ENCODE results near the gene SLC9A7.
"Not testable (repeated sequence)": the region's sequence is repeated elsewhere in the genome, so short reads cannot be mapped to it uniquely, and the experiment has no call there.

SLC9A7 gene

GRCh38 chrX:46737462-46737861, 21.5 kb downstream of the SLC9A7 start:
- no peaks in the 10 kb centered on the region for H3K27me3 ChIP-seq (ENCODE audit: insufficient read depth, low read length)
- no peaks in the 10 kb centered on the region for H3K4me1 ChIP-seq (ENCODE audit: insufficient read depth, low read length)
- no peak overlapping the region for H3K4me3 ChIP-seq (ENCODE audit: low read length)
- no peaks in the 10 kb centered on the region for H3K36me3 ChIP-seq (ENCODE audit: insufficient read depth, low read length)
- no peak overlapping the region for H2AFZ ChIP-seq (ENCODE audit: low read depth, low read length)
- H3K9me3 ChIP-seq (ENCODE audit: low read length), result peaks cover 2% of the 10 kb centered on the region

- Histone ChIP-seq H3K36me3 (ENCODE audit: insufficient read depth, low read length) (no peaks in the 10 kb centered on the region), H3K4me1 (ENCODE audit: insufficient read depth, low read length) (no peaks in the 10 kb centered on the region), H2AFZ (ENCODE audit: low read depth, low read length) (no peak overlapping the region), H3K27me3 (ENCODE audit: insufficient read depth, low read length) (no peaks in the 10 kb centered on the region), H3K4me3 (ENCODE audit: low read length) (no peak overlapping the region), H3K9me3 (ENCODE audit: low read length) (peaks cover 2% of the 10 kb centered on the region)
Measured at GRCh38 chrX:46737041-46737440, 21.9 kb downstream of the SLC9A7 start.

GRCh38 chrX:46735622-46736021, 23.3 kb downstream of the SLC9A7 start:
- no peaks in the 10 kb centered on the region for H3K36me3 ChIP-seq (ENCODE audit: insufficient read depth, low read length)
- H3K9me3 ChIP-seq (ENCODE audit: low read length), result peaks cover 1% of the 10 kb centered on the region

GRCh38 chrX:46733226-46733625, 25.7 kb downstream of the SLC9A7 start:
- H3K9me3 ChIP-seq (ENCODE audit: low read length), result no peaks in the 10 kb centered on the region
- no peak overlapping the region for H3K4me3 ChIP-seq (ENCODE audit: low read length)
- no peaks in the 10 kb centered on the region for H3K27me3 ChIP-seq (ENCODE audit: insufficient read depth, low read length)
- no peak overlapping the region for H2AFZ ChIP-seq (ENCODE audit: low read depth, low read length)
- no peaks in the 10 kb centered on the region for H3K4me1 ChIP-seq (ENCODE audit: insufficient read depth, low read length)
- no peaks in the 10 kb centered on the region for H3K36me3 ChIP-seq (ENCODE audit: insufficient read depth, low read length)

More at GRCh38 chrX:46735622-46736021, 23.3 kb downstream of the SLC9A7 start:
- Histone ChIP-seq H3K4me1 (ENCODE audit: insufficient read depth, low read length) (no peaks in the 10 kb centered on the region), H3K4me3 (ENCODE audit: low read length) (no peak overlapping the region), H3K27me3 (ENCODE audit: insufficient read depth, low read length) (no peaks in the 10 kb centered on the region), H2AFZ (ENCODE audit: low read depth, low read length) (no peak overlapping the region)

GRCh38 chrX:46730765-46731164, 28.2 kb downstream of the SLC9A7 start:
- Histone ChIP-seq H3K36me3 (ENCODE audit: insufficient read depth, low read length) (no peaks in the 10 kb centered on the region), H3K4me1 (ENCODE audit: insufficient read depth, low read length) (no peaks in the 10 kb centered on the region), H3K4me3 (ENCODE audit: low read length) (no peak overlapping the region), H3K9me3 (ENCODE audit: low read length) (no peaks in the 10 kb centered on the region), H3K27me3 (ENCODE audit: insufficient read depth, low read length) (no peaks in the 10 kb centered on the region), H2AFZ (ENCODE audit: low read depth, low read length) (no peak overlapping the region)

GRCh38 chrX:46727441-46727840, 31.5 kb downstream of the SLC9A7 start:
- no peaks in the 10 kb centered on the region for H3K9me3 ChIP-seq (ENCODE audit: low read length)

GRCh38 chrX:46723569-46723927, 35.4 kb downstream of the SLC9A7 start:
- not testable (repeated sequence) for H3K36me3 ChIP-seq (ENCODE audit: insufficient read depth, low read length); H3K9me3 ChIP-seq (ENCODE audit: low read length); H3K4me1 ChIP-seq (ENCODE audit: insufficient read depth, low read length); H2AFZ ChIP-seq (ENCODE audit: low read depth, low read length); H3K4me3 ChIP-seq (ENCODE audit: low read length); H3K27me3 ChIP-seq (ENCODE audit: insufficient read depth, low read length)

More at GRCh38 chrX:46727441-46727840, 31.5 kb downstream of the SLC9A7 start:
- no peak overlapping the region for H3K4me3 ChIP-seq (ENCODE audit: low read length)
- no peaks in the 10 kb centered on the region for H3K4me1 ChIP-seq (ENCODE audit: insufficient read depth, low read length)
- H3K27me3 ChIP-seq (ENCODE audit: insufficient read depth, low read length), result no peaks in the 10 kb centered on the region
- no peak overlapping the region for H2AFZ ChIP-seq (ENCODE audit: low read depth, low read length)
- no peaks in the 10 kb centered on the region for H3K36me3 ChIP-seq (ENCODE audit: insufficient read depth, low read length)

GRCh38 chrX:46722742-46723568, 36.0 kb downstream of the SLC9A7 start:
- Histone ChIP-seq H3K36me3 (ENCODE audit: insufficient read depth, low read length) (no peaks in the 10 kb centered on the region), H2AFZ (ENCODE audit: low read depth, low read length) (no peak overlapping the region)

GRCh38 chrX:46716796-46717195, 42.1 kb downstream of the SLC9A7 start:
- Histone ChIP-seq H3K36me3 (ENCODE audit: insufficient read depth, low read length) (no peaks in the 10 kb centered on the region), H2AFZ (ENCODE audit: low read depth, low read length) (no peak overlapping the region), H3K4me3 (ENCODE audit: low read length) (no peak overlapping the region), H3K27me3 (ENCODE audit: insufficient read depth, low read length) (peaks cover 6% of the 10 kb centered on the region), H3K4me1 (ENCODE audit: insufficient read depth, low read length) (no peaks in the 10 kb centered on the region), H3K9me3 (ENCODE audit: low read length) (no peaks in the 10 kb centered on the region)

More at GRCh38 chrX:46722742-46723568, 36.0 kb downstream of the SLC9A7 start:
- no peaks in the 10 kb centered on the region for H3K9me3 ChIP-seq (ENCODE audit: low read length)
- peaks cover 2% of the 10 kb centered on the region for H3K27me3 ChIP-seq (ENCODE audit: insufficient read depth, low read length)
- no peaks in the 10 kb centered on the region for H3K4me1 ChIP-seq (ENCODE audit: insufficient read depth, low read length)
- H3K4me3 ChIP-seq (ENCODE audit: low read length), result no peak overlapping the region

GRCh38 chrX:46715997-46716396, 42.9 kb downstream of the SLC9A7 start:
- H3K9me3 ChIP-seq (ENCODE audit: low read length), result no peaks in the 10 kb centered on the region
- H3K4me3 ChIP-seq (ENCODE audit: low read length), result no peak overlapping the region
- no peaks in the 10 kb centered on the region for H3K36me3 ChIP-seq (ENCODE audit: insufficient read depth, low read length)
- H3K27me3 ChIP-seq (ENCODE audit: insufficient read depth, low read length), result peaks cover 6% of the 10 kb centered on the region
- H2AFZ ChIP-seq (ENCODE audit: low read depth, low read length), result no peak overlapping the region
- no peaks in the 10 kb centered on the region for H3K4me1 ChIP-seq (ENCODE audit: insufficient read depth, low read length)

GRCh38 chrX:46715530-46715929, 43.4 kb downstream of the SLC9A7 start:
- no peaks in the 10 kb centered on the region for H3K4me1 ChIP-seq (ENCODE audit: insufficient read depth, low read length)
- no peaks in the 10 kb centered on the region for H3K36me3 ChIP-seq (ENCODE audit: insufficient read depth, low read length)
- no peak overlapping the region for H3K4me3 ChIP-seq (ENCODE audit: low read length)
- H3K27me3 ChIP-seq (ENCODE audit: insufficient read depth, low read length), result peaks cover 6% of the 10 kb centered on the region
- H2AFZ ChIP-seq (ENCODE audit: low read depth, low read length), result no peak overlapping the region
- no peaks in the 10 kb centered on the region for H3K9me3 ChIP-seq (ENCODE audit: low read length)

- H3K36me3 ChIP-seq (ENCODE audit: insufficient read depth, low read length), result no peaks in the 10 kb centered on the region
- no peak overlapping the region for H2AFZ ChIP-seq (ENCODE audit: low read depth, low read length)
- no peaks in the 10 kb centered on the region for H3K9me3 ChIP-seq (ENCODE audit: low read length)
- no peaks in the 10 kb centered on the region for H3K4me1 ChIP-seq (ENCODE audit: insufficient read depth, low read length)
- H3K4me3 ChIP-seq (ENCODE audit: low read length), result no peak overlapping the region
- peaks cover 4% of the 10 kb centered on the region for H3K27me3 ChIP-seq (ENCODE audit: insufficient read depth, low read length)
Measured at GRCh38 chrX:46713672-46714490, 45.0 kb downstream of the SLC9A7 start.

GRCh38 chrX:46712764-46713163, 46.2 kb downstream of the SLC9A7 start:
- no peak overlapping the region for H2AFZ ChIP-seq (ENCODE audit: low read depth, low read length)
- no peaks in the 10 kb centered on the region for H3K36me3 ChIP-seq (ENCODE audit: insufficient read depth, low read length)
- no peaks in the 10 kb centered on the region for H3K4me1 ChIP-seq (ENCODE audit: insufficient read depth, low read length)
- H3K9me3 ChIP-seq (ENCODE audit: low read length), result no peaks in the 10 kb centered on the region
- no peak overlapping the region for H3K4me3 ChIP-seq (ENCODE audit: low read length)
- peaks cover 4% of the 10 kb centered on the region for H3K27me3 ChIP-seq (ENCODE audit: insufficient read depth, low read length)

All from neuron (in vitro differentiated cells).